ENCODE results near the gene GFRA1. TPM values are rescaled to one million over a fixed set of nuclear protein-coding genes. Genes with fewer than 3 reads are reported as not detected.

Gene GFRA1
- total RNA-seq, 1 experiment from 2014 or later: not detected

DNA sequence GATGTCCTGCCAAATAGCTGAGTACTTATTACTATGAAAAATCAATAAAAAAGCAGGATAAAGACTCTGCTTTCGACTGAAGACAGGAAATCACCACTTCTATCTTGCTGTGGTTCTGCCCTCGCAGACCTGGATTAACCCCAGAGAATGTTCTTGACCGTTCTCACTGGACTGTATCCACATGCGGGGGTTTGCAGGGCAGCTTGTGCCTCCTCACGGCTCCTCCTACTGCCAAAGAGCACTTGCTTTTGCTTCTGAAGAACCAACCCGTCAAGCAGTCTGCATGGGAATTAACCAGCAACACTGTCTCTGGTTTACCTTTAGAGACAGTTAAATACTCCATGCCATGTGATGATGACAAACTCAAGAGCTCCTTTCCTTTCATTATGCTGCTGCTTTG lies 184.0 kb downstream of the GFRA1 start:
- Histone ChIP-seq H3K36me3 (ENCODE audit: insufficient read depth, low read length, poor library complexity, severe bottlenecking) (no peaks in the 10 kb centered on the region), H3K9me3 (ENCODE audit: low read depth, low read length, poor library complexity, severe bottlenecking) (no peaks in the 10 kb centered on the region), H3K27me3 (replicated peaks; ENCODE audit: insufficient read depth, low read depth, low read length, poor library complexity) (peaks cover 90% of the 10 kb centered on the region), H3K27ac (ENCODE audit: low read depth, low read length, poor library complexity, severe bottlenecking) (no peak overlapping the region), H3K4me1 (ENCODE audit: insufficient read depth, low read length, poor library complexity, severe bottlenecking) (no peaks in the 10 kb centered on the region), H3K4me3 (ENCODE audit: low read depth, low read length, poor library complexity, severe bottlenecking) (no peak overlapping the region)
- no TSS peak for BruUV-seq (replicated peaks)
- CTCF ChIA-PET: no interaction called here
- TF ChIP-seq EZH2 (IDR thresholded peaks at IDR 0.05; ENCODE audit: borderline replicate concordance, low read depth, low read length, poor library complexity, severe bottlenecking): no peak
- TF ChIP-seq, protein P1, sequence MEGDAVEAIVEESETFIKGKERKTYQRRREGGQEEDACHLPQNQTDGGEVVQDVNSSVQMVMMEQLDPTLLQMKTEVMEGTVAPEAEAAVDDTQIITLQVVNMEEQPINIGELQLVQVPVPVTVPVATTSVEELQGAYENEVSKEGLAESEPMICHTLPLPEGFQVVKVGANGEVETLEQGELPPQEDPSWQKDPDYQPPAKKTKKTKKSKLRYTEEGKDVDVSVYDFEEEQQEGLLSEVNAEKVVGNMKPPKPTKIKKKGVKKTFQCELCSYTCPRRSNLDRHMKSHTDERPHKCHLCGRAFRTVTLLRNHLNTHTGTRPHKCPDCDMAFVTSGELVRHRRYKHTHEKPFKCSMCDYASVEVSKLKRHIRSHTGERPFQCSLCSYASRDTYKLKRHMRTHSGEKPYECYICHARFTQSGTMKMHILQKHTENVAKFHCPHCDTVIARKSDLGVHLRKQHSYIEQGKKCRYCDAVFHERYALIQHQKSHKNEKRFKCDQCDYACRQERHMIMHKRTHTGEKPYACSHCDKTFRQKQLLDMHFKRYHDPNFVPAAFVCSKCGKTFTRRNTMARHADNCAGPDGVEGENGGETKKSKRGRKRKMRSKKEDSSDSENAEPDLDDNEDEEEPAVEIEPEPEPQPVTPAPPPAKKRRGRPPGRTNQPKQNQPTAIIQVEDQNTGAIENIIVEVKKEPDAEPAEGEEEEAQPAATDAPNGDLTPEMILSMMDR (conservative IDR thresholded peaks at IDR 0.05; ENCODE audit: low read depth, low read length): no peak
- DNase-seq (ENCODE audit: low spot score): no peak
- intact Hi-C loops (cut with micrococcal nuclease; ENCODE audit: unreplicated experiment): no loop called here
- POLR2A ChIA-PET (ENCODE audit: low non-redundant PET): no interaction called here

DNA sequence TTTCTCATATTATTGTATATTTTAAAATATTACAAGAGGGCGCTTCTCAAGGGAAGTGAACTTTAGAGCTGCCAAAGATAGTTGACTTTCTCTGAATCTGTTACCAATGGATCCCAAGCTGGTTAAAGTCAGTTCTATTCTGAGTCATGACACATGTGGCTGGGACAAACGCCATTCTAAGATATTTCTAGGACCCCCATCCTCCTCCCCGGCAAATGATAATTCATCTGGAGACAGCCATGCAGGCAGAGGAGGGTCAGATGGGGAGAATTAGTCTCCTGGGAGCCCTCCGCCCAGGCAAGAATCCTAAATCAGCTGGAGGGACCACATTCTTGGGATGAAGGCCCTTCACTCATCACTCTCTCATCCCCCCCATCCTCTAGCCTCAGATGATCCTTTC lies 187.7 kb downstream of the GFRA1 start:
- intact Hi-C loops (cut with micrococcal nuclease; ENCODE audit: unreplicated experiment): no loop called here
- DNase-seq (ENCODE audit: low spot score): no peak
- Histone ChIP-seq H3K36me3 (ENCODE audit: insufficient read depth, low read length, poor library complexity, severe bottlenecking) (no peaks in the 10 kb centered on the region), H3K9me3 (ENCODE audit: low read depth, low read length, poor library complexity, severe bottlenecking) (no peaks in the 10 kb centered on the region), H3K4me1 (ENCODE audit: insufficient read depth, low read length, poor library complexity, severe bottlenecking) (no peaks in the 10 kb centered on the region), H3K27me3 (replicated peaks; ENCODE audit: insufficient read depth, low read depth, low read length, poor library complexity) (peaks cover 92% of the 10 kb centered on the region), H3K27ac (ENCODE audit: low read depth, low read length, poor library complexity, severe bottlenecking) (no peak overlapping the region), H3K4me3 (ENCODE audit: low read depth, low read length, poor library complexity, severe bottlenecking) (no peak overlapping the region)
- no TSS peak for BruUV-seq (replicated peaks)
- POLR2A ChIA-PET (ENCODE audit: low non-redundant PET): no interaction called here
- TF ChIP-seq, protein P1 (conservative IDR thresholded peaks at IDR 0.05; ENCODE audit: low read depth, low read length): no peak
- TF ChIP-seq EZH2 (IDR thresholded peaks at IDR 0.05; ENCODE audit: borderline replicate concordance, low read depth, low read length, poor library complexity, severe bottlenecking): no peak
- CTCF ChIA-PET: no interaction called here

DNA sequence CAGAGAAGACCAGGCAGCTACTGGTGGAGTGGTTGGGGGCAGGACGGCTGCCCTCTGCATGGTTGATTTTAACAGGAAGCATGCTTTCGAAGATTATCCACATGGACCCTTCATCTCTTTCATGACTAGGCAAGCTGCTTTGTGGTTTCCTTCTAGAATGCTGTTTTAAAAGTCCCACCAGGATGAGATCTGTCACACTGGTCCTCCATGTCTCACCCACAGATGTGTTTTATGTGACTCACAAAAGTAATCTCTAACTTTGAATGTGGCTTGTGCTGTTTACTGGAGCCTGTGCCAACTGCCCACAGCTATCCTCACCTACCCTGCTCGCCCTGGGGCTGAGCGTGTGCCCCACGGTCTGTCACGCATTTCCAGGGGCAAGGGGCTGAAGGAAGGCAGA lies 188.8 kb downstream of the GFRA1 start:
- no peak for DNase-seq (ENCODE audit: low spot score)
- no peak overlapping the region for H3K27ac ChIP-seq (ENCODE audit: low read depth, low read length, poor library complexity, severe bottlenecking)
- no peaks in the 10 kb centered on the region for H3K9me3 ChIP-seq (ENCODE audit: low read depth, low read length, poor library complexity, severe bottlenecking)
- CTCF ChIA-PET: no interaction called here
- BruUV-seq (replicated peaks): no TSS peak
- no peak overlapping the region for H3K4me3 ChIP-seq (ENCODE audit: low read depth, low read length, poor library complexity, severe bottlenecking)
- POLR2A ChIA-PET (ENCODE audit: low non-redundant PET): interaction anchor here (0.6 kb wide), 1 partner anchor 872 kb away, joined by 4 read pairs; no protein-coding TSS in a partner anchor
- peaks cover 89% of the 10 kb centered on the region for H3K27me3 ChIP-seq (replicated peaks; ENCODE audit: insufficient read depth, low read depth, low read length, poor library complexity)
- intact Hi-C loops (cut with micrococcal nuclease; ENCODE audit: unreplicated experiment): no loop called here
- no peaks in the 10 kb centered on the region for H3K36me3 ChIP-seq (ENCODE audit: insufficient read depth, low read length, poor library complexity, severe bottlenecking)
- no peak for TF ChIP-seq EZH2 (IDR thresholded peaks at IDR 0.05; ENCODE audit: borderline replicate concordance, low read depth, low read length, poor library complexity, severe bottlenecking)
- TF ChIP-seq, protein P1 (conservative IDR thresholded peaks at IDR 0.05; ENCODE audit: low read depth, low read length): no peak
- no peaks in the 10 kb centered on the region for H3K4me1 ChIP-seq (ENCODE audit: insufficient read depth, low read length, poor library complexity, severe bottlenecking)

Measured in A673 (cell line).